ENCODE measurements around the gene TDRD12. TPM values are rescaled to one million over a fixed set of nuclear protein-coding genes. Genes with fewer than 3 reads are reported as not detected.

TDRD12 gene
- total RNA-seq, 4 donors from 2014 or later, result 0.42 to 4.7 (median 2.4) TPM

GRCh38 chr19:32808236-32808635 lies 88.7 kb downstream of the TDRD12 start:
- no peaks in the 10 kb centered on the region for H3K9me3 ChIP-seq
- H3K27ac ChIP-seq, result no peak overlapping the region
- no peaks in the 10 kb centered on the region for H3K36me3 ChIP-seq
- TF ChIP-seq POLR2A (IDR thresholded peaks at IDR 0.05) (no peak), EP300 (IDR thresholded peaks at IDR 0.05) (no peak)
- peak in 1 of 2 donors; percentile 43 for DNase-seq (ENCODE audit: low spot score in 2 of 2)
- H3K4me1 ChIP-seq, result peaks cover 6% of the 10 kb centered on the region
- no peak overlapping the region for H3K4me3 ChIP-seq
- 83% methylated on average over 4 of the region's 4 CpGs for WGBS
- H3K27me3 ChIP-seq, result no peaks in the 10 kb centered on the region

- Histone ChIP-seq H3K4me3 (no peak overlapping the region), H3K9me3 (no peaks in the 10 kb centered on the region), H3K27me3 (no peaks in the 10 kb centered on the region), H3K4me1 (peaks cover 6% of the 10 kb centered on the region), H3K27ac (no peak overlapping the region), H3K36me3 (no peaks in the 10 kb centered on the region)
- peak in 1 of 2 donors; percentile 44 for DNase-seq (ENCODE audit: low spot score in 2 of 2)
- WGBS, result 44% methylated on average over 5 of the region's 5 CpGs
- no peak for TF ChIP-seq CTCF (IDR thresholded peaks at IDR 0.05)
- TF ChIP-seq EP300 (IDR thresholded peaks at IDR 0.05), result no peak
- TF ChIP-seq POLR2AphosphoS5 (IDR thresholded peaks at IDR 0.05), result no peak
- no peak for TF ChIP-seq POLR2A (IDR thresholded peaks at IDR 0.05)
Measured at GRCh38 chr19:32809254-32809653, 89.7 kb downstream of the TDRD12 start.

GRCh38 chr19:32809754-32810153 lies 90.2 kb downstream of the TDRD12 start:
- Histone ChIP-seq H3K4me1 (peaks cover 6% of the 10 kb centered on the region), H3K4me3 (no peak overlapping the region), H3K36me3 (no peaks in the 10 kb centered on the region), H3K9me3 (no peaks in the 10 kb centered on the region), H3K27me3 (no peaks in the 10 kb centered on the region), H3K27ac (no peak overlapping the region)
- no peak for DNase-seq (ENCODE audit: low spot score in 2 of 2)
- TF ChIP-seq POLR2A (IDR thresholded peaks at IDR 0.05), result no peak
- 39% methylated on average over 3 of the region's 3 CpGs for WGBS

GRCh38 chr19:32810452-32810851 lies 90.9 kb downstream of the TDRD12 start:
- H3K9me3 ChIP-seq, result no peaks in the 10 kb centered on the region
- H3K4me1 ChIP-seq, result peaks cover 6% of the 10 kb centered on the region
- H3K27ac ChIP-seq, result no peak overlapping the region
- H3K27me3 ChIP-seq, result no peaks in the 10 kb centered on the region
- 88% methylated on average over 9 of the region's 9 CpGs for WGBS
- no peak overlapping the region for H3K4me3 ChIP-seq
- H3K36me3 ChIP-seq, result no peaks in the 10 kb centered on the region
- DNase-seq (ENCODE audit: low spot score in 2 of 2), result peak in 1 of 2 donors; percentile 34
- TF ChIP-seq CTCF (IDR thresholded peaks at IDR 0.05), result no peak
- TF ChIP-seq POLR2A (IDR thresholded peaks at IDR 0.05), result no peak
- no peak for TF ChIP-seq EP300 (IDR thresholded peaks at IDR 0.05)
- no peak for TF ChIP-seq POLR2AphosphoS5 (IDR thresholded peaks at IDR 0.05)

GRCh38 chr19:32811151-32811550 lies 91.6 kb downstream of the TDRD12 start:
- 74% methylated on average over 11 of the region's 11 CpGs for WGBS
- peaks cover 6% of the 10 kb centered on the region for H3K4me1 ChIP-seq
- TF ChIP-seq CTCF (IDR thresholded peaks at IDR 0.05) (no peak), POLR2AphosphoS5 (IDR thresholded peaks at IDR 0.05) (no peak), EP300 (IDR thresholded peaks at IDR 0.05) (no peak)
- DNase-seq (ENCODE audit: low spot score in 2 of 2), result no peak
- no peaks in the 10 kb centered on the region for H3K27me3 ChIP-seq
- H3K9me3 ChIP-seq, result no peaks in the 10 kb centered on the region
- no peaks in the 10 kb centered on the region for H3K36me3 ChIP-seq
- no peak overlapping the region for H3K27ac ChIP-seq
- no peak overlapping the region for H3K4me3 ChIP-seq

GRCh38 chr19:32812036-32812435 lies 92.5 kb downstream of the TDRD12 start:
- DNase-seq (ENCODE audit: low spot score in 2 of 2), result no peak
- TF ChIP-seq POLR2A (IDR thresholded peaks at IDR 0.05), result no peak
- TF ChIP-seq EP300 (IDR thresholded peaks at IDR 0.05), result no peak
- TF ChIP-seq CTCF (IDR thresholded peaks at IDR 0.05), result no peak
- TF ChIP-seq POLR2AphosphoS5 (IDR thresholded peaks at IDR 0.05), result no peak
- WGBS, result 86% methylated on average over 8 of the region's 10 CpGs
- no peaks in the 10 kb centered on the region for H3K36me3 ChIP-seq
- no peaks in the 10 kb centered on the region for H3K9me3 ChIP-seq
- H3K4me3 ChIP-seq, result no peak overlapping the region
- peaks cover 6% of the 10 kb centered on the region for H3K4me1 ChIP-seq
- H3K27me3 ChIP-seq, result no peaks in the 10 kb centered on the region
- no peak overlapping the region for H3K27ac ChIP-seq
